Measurements from ENCODE around the gene BTNL8. TPM values are rescaled to one million over a fixed set of nuclear protein-coding genes. Genes with fewer than 3 reads are reported as not detected.

The BTNL8 gene
- total RNA-seq, 2 donors from 2014 or later: not detected

DNA sequence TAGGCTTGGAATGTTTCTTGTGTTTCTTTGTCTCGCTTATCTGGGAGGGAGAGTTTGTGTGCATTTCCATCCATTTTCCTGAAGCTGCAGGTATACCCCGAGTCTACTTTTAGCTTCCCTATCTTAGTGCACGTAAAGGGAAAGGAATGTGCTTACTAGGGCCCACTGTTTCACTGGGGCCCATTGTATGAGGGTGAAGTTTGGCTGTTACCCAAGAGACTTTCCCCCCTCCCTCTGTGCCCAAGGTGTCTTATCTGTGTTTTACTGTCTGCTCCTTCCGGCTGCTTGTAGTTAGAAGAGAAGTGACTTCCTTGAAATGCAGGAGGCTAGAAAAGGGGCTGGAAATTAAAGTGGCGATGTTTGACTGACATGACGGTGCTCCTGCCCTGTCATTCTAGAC, 77.6 kb downstream of the BTNL8 start:
- no peak overlapping the region for H3K27ac ChIP-seq
- TF ChIP-seq, protein P1, sequence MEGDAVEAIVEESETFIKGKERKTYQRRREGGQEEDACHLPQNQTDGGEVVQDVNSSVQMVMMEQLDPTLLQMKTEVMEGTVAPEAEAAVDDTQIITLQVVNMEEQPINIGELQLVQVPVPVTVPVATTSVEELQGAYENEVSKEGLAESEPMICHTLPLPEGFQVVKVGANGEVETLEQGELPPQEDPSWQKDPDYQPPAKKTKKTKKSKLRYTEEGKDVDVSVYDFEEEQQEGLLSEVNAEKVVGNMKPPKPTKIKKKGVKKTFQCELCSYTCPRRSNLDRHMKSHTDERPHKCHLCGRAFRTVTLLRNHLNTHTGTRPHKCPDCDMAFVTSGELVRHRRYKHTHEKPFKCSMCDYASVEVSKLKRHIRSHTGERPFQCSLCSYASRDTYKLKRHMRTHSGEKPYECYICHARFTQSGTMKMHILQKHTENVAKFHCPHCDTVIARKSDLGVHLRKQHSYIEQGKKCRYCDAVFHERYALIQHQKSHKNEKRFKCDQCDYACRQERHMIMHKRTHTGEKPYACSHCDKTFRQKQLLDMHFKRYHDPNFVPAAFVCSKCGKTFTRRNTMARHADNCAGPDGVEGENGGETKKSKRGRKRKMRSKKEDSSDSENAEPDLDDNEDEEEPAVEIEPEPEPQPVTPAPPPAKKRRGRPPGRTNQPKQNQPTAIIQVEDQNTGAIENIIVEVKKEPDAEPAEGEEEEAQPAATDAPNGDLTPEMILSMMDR (IDR thresholded peaks at IDR 0.05): no peak
- no peaks in the 10 kb centered on the region for H3K27me3 ChIP-seq (replicated peaks; ENCODE audit: insufficient read depth)
- H3K4me3 ChIP-seq: no peak overlapping the region
- H3K36me3 ChIP-seq: no peaks in the 10 kb centered on the region
- ATAC-seq (ENCODE audit: insufficient number of reproducible peaks, low FRiP score, low read depth) (no peak), DNase-seq (ENCODE audit: low spot score) (no peak)
- H3K4me1 ChIP-seq (ENCODE audit: control insufficient read depth in 1 of 2, low read depth in 2 of 2): no peaks in the 10 kb centered on the region
- H3K9me3 ChIP-seq: no peaks in the 10 kb centered on the region

DNA sequence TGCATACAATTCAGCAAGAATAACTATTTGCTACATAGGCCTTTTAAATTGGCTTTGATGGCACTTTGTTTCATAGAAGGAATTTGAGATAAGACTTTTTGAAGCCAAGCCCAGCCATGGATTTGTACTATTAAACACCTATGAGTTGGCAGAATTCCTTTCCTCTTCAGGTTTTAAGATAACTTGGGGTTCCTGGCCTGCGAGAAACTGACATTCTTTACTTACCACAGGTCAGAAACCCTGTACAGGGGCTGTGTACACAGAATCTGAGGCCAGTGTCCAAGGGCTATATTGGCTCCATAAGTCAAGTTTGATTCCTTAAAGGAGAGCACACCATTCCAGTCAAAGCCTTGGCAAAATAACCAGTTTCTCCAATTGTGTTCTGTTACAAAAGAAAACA, 78.9 kb downstream of the BTNL8 start:
- H3K27me3 ChIP-seq (replicated peaks; ENCODE audit: insufficient read depth): no peaks in the 10 kb centered on the region
- TF ChIP-seq, protein P1 (IDR thresholded peaks at IDR 0.05): no peak
- DNase-seq (ENCODE audit: low spot score) (no peak), ATAC-seq (ENCODE audit: insufficient number of reproducible peaks, low FRiP score, low read depth) (no peak)
- no peak overlapping the region for H3K27ac ChIP-seq
- H3K9me3 ChIP-seq: no peaks in the 10 kb centered on the region
- no peaks in the 10 kb centered on the region for H3K4me1 ChIP-seq (ENCODE audit: control insufficient read depth in 1 of 2, low read depth in 2 of 2)
- no peaks in the 10 kb centered on the region for H3K36me3 ChIP-seq
- no peak overlapping the region for H3K4me3 ChIP-seq

DNA sequence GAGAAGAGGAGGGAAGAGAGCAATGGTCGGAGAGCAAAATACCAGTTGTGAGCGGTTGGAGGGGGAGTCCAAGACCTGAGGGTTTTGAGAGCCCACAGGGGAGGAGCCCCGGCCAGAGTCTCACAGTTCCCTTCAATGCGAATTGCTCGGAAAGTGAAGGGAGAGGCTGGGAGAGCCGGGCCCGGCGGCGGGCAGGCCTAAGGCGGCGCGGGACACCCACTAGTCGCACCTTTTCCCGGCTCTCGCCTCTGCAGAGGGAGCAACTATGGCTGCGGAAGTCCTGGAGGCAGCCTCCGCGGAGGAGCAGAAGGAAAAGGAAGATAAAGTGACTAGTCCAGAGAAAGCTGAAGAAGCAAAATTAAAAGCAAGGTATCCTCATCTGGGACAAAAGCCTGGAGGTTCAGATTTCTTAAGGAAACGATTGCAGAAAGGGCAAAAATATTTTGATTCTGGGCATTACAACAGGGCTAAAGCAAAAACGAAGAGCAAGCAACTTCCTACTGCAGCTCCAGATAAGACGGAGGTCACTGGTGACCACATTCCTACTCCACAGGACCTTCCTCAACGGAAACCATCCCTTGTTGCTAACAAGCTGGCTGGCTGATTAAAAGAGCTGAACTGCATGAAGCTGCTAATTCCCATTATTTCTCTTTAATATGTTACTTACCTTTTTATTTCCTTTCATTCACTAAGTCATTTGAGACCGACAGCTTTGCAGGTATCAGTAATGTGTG, 83.2 kb downstream of the BTNL8 start:
- Histone ChIP-seq H3K27ac (no peak overlapping the region), H3K4me1 (ENCODE audit: control insufficient read depth in 1 of 2, low read depth in 2 of 2) (no peaks in the 10 kb centered on the region), H3K4me3 (no peak overlapping the region), H3K9me3 (no peaks in the 10 kb centered on the region), H3K36me3 (no peaks in the 10 kb centered on the region), H3K27me3 (replicated peaks; ENCODE audit: insufficient read depth) (no peaks in the 10 kb centered on the region)
- no peak for DNase-seq (ENCODE audit: low spot score)
- TF ChIP-seq, protein P1 (IDR thresholded peaks at IDR 0.05): no peak
- ATAC-seq (ENCODE audit: insufficient number of reproducible peaks, low FRiP score, low read depth): no peak

DNA sequence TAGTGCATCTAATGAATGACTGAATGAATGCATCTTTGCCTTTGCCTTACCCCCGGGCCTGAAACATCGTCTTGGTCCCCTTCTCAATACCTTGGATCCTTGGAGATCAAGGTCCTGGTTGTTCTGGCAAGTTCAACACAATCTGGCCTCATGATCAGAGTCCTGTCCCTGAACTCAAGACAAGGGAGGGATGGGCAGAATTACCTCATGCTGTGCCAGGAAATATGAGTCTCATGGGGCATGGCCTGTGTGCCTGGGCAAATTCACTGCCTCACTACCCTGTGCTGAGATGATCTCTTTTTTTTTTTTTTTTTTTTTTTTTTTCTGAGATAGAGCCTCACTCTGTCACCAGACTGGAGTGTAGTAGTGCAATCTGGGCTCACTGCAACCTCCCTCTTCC, 89.1 kb downstream of the BTNL8 start:
- no peaks in the 10 kb centered on the region for H3K9me3 ChIP-seq
- DNase-seq (ENCODE audit: low spot score): no peak
- H3K4me3 ChIP-seq: no peak overlapping the region
- no peaks in the 10 kb centered on the region for H3K4me1 ChIP-seq (ENCODE audit: control insufficient read depth in 1 of 2, low read depth in 2 of 2)
- no peaks in the 10 kb centered on the region for H3K27me3 ChIP-seq (replicated peaks; ENCODE audit: insufficient read depth)
- ATAC-seq (ENCODE audit: insufficient number of reproducible peaks, low FRiP score, low read depth): no peak
- TF ChIP-seq, protein P1 (IDR thresholded peaks at IDR 0.05): no peak
- no peak overlapping the region for H3K27ac ChIP-seq
- H3K36me3 ChIP-seq: no peaks in the 10 kb centered on the region

DNA sequence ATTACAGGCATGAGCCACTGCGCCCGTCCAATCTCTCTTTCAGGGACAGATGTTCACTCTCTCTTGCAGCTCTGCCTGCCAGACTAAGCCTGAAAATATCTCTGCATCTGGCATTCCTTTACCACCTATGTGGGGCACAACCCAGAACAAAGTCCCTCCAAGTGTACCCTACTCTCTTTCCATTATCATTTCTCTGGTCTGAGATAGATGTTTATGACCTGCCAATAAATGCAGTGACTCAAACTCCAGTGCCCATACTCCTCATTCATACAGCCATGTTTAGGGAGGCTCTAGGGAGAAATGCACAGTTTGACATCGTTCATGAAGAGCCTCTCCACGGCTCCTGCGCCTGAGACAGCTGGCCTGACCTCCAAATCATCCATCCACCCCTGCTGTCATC, 89.6 kb downstream of the BTNL8 start, which contains the start of gene BTNL3:
TSS of gene BTNL3 (plus strand) at position 255 of the 400 bp plus-strand sequence. CDS start 183 bp downstream, outside the sequence.
- Histone ChIP-seq H3K27ac (no peak within 1 kb of the TSS), H3K4me1 (ENCODE audit: control insufficient read depth in 1 of 2, low read depth in 2 of 2) (no peaks in the 10 kb centered on the region), H3K27me3 (replicated peaks; ENCODE audit: insufficient read depth) (no peaks in the 10 kb centered on the region), H3K9me3 (no peaks in the 10 kb centered on the region), H3K36me3 (no peaks in the 10 kb centered on the region), H3K4me3 (no peak within 1 kb of the TSS)
- no peak for DNase-seq (ENCODE audit: low spot score)
- TF ChIP-seq, protein P1 (IDR thresholded peaks at IDR 0.05): no peak
- no peak for ATAC-seq (ENCODE audit: insufficient number of reproducible peaks, low FRiP score, low read depth)
